Keratinocyte (primary cell): ENCODE results near the gene CIART. TPM values are rescaled to one million over a fixed set of nuclear protein-coding genes. Genes with fewer than 3 reads are reported as not detected.

ENCODE experiments used
- DNase-seq: peaks from one replicate; pipeline ENCODE4 v3.0.0-alpha.2; 2011; ENCODE audit warnings: low read depth, missing footprints, low spot score
- FAIRE-seq: peaks from 2 replicates; lab custom pipeline; 2011; peaks lifted over from hg19 to GRCh38; lab: Jason Lieb, UNC
- H2AFZ ChIP-seq: 2 replicates; pipeline ENCODE4 v1.6.0; 2012; ENCODE audit warnings: low read length, control low read depth, inconsistent platforms; ENCODE audit not compliant: control insufficient read depth
- H3K27ac ChIP-seq: 2 replicates; pipeline ENCODE4 v1.5.1; 2011; ENCODE audit warnings: low read length; ENCODE audit not compliant: control insufficient read depth, insufficient read depth
- H3K27me3 ChIP-seq: 3 replicates; pipeline ENCODE4 v1.6.0; 2011; ENCODE audit warnings: low read length; ENCODE audit not compliant: control insufficient read depth, insufficient read depth; ENCODE audit errors: extremely low read depth
- H3K36me3 ChIP-seq, 2 experiments: 2 replicates in 1 of 2; 3 replicates in 1 of 2; pipeline ENCODE4 v1.5.1; 2011; ENCODE audit warnings: low read length in 2 of 2, mild to moderate bottlenecking in 1 of 2; ENCODE audit not compliant: control insufficient read depth in 2 of 2, insufficient read depth in 2 of 2; ENCODE audit errors: extremely low read depth in 1 of 2
- H3K4me1 ChIP-seq: 3 replicates; pipeline ENCODE4 v1.5.1; 2011; ENCODE audit warnings: low read length; ENCODE audit not compliant: control insufficient read depth, insufficient read depth; ENCODE audit errors: extremely low read depth
- H3K4me2 ChIP-seq: 3 replicates; pipeline ENCODE4 v1.6.0; 2011; ENCODE audit warnings: low read depth, low read length; ENCODE audit not compliant: control insufficient read depth, insufficient read depth; ENCODE audit errors: extremely low read depth
- H3K4me3 ChIP-seq, 3 experiments: fragments of 200-600 bp in 1 of 3; sonication (generic) in 1 of 3; 2 replicates in 2 of 3; 3 replicates in 1 of 3; pipeline ENCODE4 v1.5.1; 2011 to 2016; ENCODE audit warnings: low read length in 3 of 3, mild to moderate bottlenecking in 3 of 3, control low read depth in 2 of 3, inconsistent platforms in 1 of 3, low read depth in 1 of 3, mixed read lengths in 1 of 3, mixed run types in 1 of 3, moderate library complexity in 1 of 3; ENCODE audit not compliant: control insufficient read depth in 2 of 3, insufficient read depth in 2 of 3; ENCODE audit errors: extremely low read depth in 1 of 3
- H3K79me2 ChIP-seq: 2 replicates; pipeline ENCODE4 v1.6.0; 2012; ENCODE audit warnings: low read length; ENCODE audit not compliant: control insufficient read depth, insufficient read depth
- H3K9ac ChIP-seq: 3 replicates; pipeline ENCODE4 v1.6.0; 2011; ENCODE audit warnings: low read length; ENCODE audit not compliant: control insufficient read depth, insufficient read depth; ENCODE audit errors: extremely low read depth
- H3K9me1 ChIP-seq: 3 replicates; pipeline ENCODE4 v1.6.0; 2011; ENCODE audit warnings: low read length; ENCODE audit not compliant: control insufficient read depth, insufficient read depth; ENCODE audit errors: extremely low read depth
- H3K9me3 ChIP-seq: 2 replicates; pipeline ENCODE4 v1.5.1; 2012; ENCODE audit warnings: low read depth, low read length; ENCODE audit not compliant: control insufficient read depth
- H4K20me1 ChIP-seq: 3 replicates; pipeline ENCODE4 v1.6.0; 2011; ENCODE audit warnings: low read length; ENCODE audit not compliant: control insufficient read depth, insufficient read depth; ENCODE audit errors: extremely low read depth
- CTCF ChIP-seq, 3 experiments: IDR thresholded peaks in 1 of 3; conservative IDR thresholded peaks in 1 of 3; optimal IDR thresholded peaks in 1 of 3; 2 replicates in 2 of 3; 3 replicates in 1 of 3; pipeline versions ENCODE3 to v1.5.1; 2011; ENCODE audit warnings: low read length in 3 of 3, mild to moderate bottlenecking in 3 of 3, moderate library complexity in 2 of 3, control low read depth in 1 of 3, inconsistent platforms in 1 of 3; ENCODE audit not compliant: insufficient read depth in 2 of 3; ENCODE audit errors: extremely low read depth in 1 of 3
- EZH2 ChIP-seq: IDR thresholded peaks from one replicate; pipeline ENCODE4 v1.6.1; 2012; ENCODE audit warnings: inconsistent platforms, mild to moderate bottlenecking, low read length, moderate library complexity
- dilution Hi-C: fragments of 300-500 bp; cut with MboI; formaldehyde crosslinking; loops from one replicate; pipeline ENCODE4 v1.7.0; 2020; ENCODE audit warnings: low sequenced_read_pairs; ENCODE audit not compliant: extremely low pct_ligation_motif_present
- polyA plus RNA-seq, 5 experiments: library from polyadenylated mRNA; depleted of rRNA in 3 of 5; stranded (reverse) in 3 of 5; stranded (forward) in 1 of 5; unstranded in 1 of 5; fragments of >200 nt; gene quantifications; 1 replicate in 1 of 5; 2 replicates in 3 of 5; 3 replicates in 1 of 5; pipeline versions ENCODE4 v1.2.1 to v1.2.3, GENCODE V29; 2011 to 2012; ENCODE audit warnings: missing spikeins in 2 of 5, low read depth in 1 of 5, low replicate concordance in 1 of 5

Gene CIART
- polyA plus RNA-seq, 1 donor (not counting 4 experiments of a cell fraction or from before 2014, with no cell fraction given), result 15.0 TPM

GRCh38 chr1:150234566-150235293 is 47.6 kb upstream of the CIART start:
- DNase-seq, result no peak
- Histone ChIP-seq H2AFZ (peak overlapping the region; percentile 11), H3K36me3 (peaks cover 0 to 7% of the 10 kb centered on the region in 2 experiments), H3K79me2 (peaks cover 35% of the 10 kb centered on the region), H4K20me1 (no peaks in the 10 kb centered on the region), H3K27ac (peak overlapping the region; percentile 94), H3K27me3 (no peaks in the 10 kb centered on the region), H3K4me3 (peak overlapping the region; percentile 84 to 99 (median 98)), H3K9me3 (no peaks in the 10 kb centered on the region), H3K9me1 (no peaks in the 10 kb centered on the region), H3K9ac (peak overlapping the region; percentile 94), H3K4me2 (peak overlapping the region; percentile 97), H3K4me1 (peaks cover 16% of the 10 kb centered on the region)
- dilution Hi-C loops, result no loop called here
- no peak for FAIRE-seq
- no peak for TF ChIP-seq EZH2

GRCh38 chr1:150235294-150235851 is 47.0 kb upstream of the CIART start:
- H3K4me1 ChIP-seq, result peaks cover 16% of the 10 kb centered on the region
- peak overlapping the region; percentile 84 to 99 (median 98) for H3K4me3 ChIP-seq
- dilution Hi-C loops, result no loop called here
- no peaks in the 10 kb centered on the region for H3K9me3 ChIP-seq
- H3K4me2 ChIP-seq, result peak overlapping the region; percentile 97
- TF ChIP-seq CTCF (optimal IDR thresholded peaks at IDR 0.05 in 1 of 3, IDR thresholded peaks at IDR 0.05 in 1 of 3, conservative IDR thresholded peaks at IDR 0.05 in 1 of 3; ENCODE audit: extremely low read depth in 1 of 3, insufficient read depth in 2 of 3, low read length in 3 of 3) (peak in 1 of 3 experiments; percentile 14), EZH2 (no peak)
- no peaks in the 10 kb centered on the region for H4K20me1 ChIP-seq
- H3K79me2 ChIP-seq, result peaks cover 35% of the 10 kb centered on the region
- H2AFZ ChIP-seq, result peak overlapping the region; percentile 83
- peak overlapping the region; percentile 94 for H3K27ac ChIP-seq
- no peak for DNase-seq
- FAIRE-seq, result no peak
- H3K9ac ChIP-seq, result peak overlapping the region; percentile 94
- H3K9me1 ChIP-seq, result no peaks in the 10 kb centered on the region
- H3K27me3 ChIP-seq, result no peaks in the 10 kb centered on the region
- H3K36me3 ChIP-seq, result peaks cover 0 to 7% of the 10 kb centered on the region in 2 experiments
